ENCODE results near the gene USP37.

Gene USP37, protein sequence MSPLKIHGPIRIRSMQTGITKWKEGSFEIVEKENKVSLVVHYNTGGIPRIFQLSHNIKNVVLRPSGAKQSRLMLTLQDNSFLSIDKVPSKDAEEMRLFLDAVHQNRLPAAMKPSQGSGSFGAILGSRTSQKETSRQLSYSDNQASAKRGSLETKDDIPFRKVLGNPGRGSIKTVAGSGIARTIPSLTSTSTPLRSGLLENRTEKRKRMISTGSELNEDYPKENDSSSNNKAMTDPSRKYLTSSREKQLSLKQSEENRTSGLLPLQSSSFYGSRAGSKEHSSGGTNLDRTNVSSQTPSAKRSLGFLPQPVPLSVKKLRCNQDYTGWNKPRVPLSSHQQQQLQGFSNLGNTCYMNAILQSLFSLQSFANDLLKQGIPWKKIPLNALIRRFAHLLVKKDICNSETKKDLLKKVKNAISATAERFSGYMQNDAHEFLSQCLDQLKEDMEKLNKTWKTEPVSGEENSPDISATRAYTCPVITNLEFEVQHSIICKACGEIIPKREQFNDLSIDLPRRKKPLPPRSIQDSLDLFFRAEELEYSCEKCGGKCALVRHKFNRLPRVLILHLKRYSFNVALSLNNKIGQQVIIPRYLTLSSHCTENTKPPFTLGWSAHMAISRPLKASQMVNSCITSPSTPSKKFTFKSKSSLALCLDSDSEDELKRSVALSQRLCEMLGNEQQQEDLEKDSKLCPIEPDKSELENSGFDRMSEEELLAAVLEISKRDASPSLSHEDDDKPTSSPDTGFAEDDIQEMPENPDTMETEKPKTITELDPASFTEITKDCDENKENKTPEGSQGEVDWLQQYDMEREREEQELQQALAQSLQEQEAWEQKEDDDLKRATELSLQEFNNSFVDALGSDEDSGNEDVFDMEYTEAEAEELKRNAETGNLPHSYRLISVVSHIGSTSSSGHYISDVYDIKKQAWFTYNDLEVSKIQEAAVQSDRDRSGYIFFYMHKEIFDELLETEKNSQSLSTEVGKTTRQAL

DNA sequence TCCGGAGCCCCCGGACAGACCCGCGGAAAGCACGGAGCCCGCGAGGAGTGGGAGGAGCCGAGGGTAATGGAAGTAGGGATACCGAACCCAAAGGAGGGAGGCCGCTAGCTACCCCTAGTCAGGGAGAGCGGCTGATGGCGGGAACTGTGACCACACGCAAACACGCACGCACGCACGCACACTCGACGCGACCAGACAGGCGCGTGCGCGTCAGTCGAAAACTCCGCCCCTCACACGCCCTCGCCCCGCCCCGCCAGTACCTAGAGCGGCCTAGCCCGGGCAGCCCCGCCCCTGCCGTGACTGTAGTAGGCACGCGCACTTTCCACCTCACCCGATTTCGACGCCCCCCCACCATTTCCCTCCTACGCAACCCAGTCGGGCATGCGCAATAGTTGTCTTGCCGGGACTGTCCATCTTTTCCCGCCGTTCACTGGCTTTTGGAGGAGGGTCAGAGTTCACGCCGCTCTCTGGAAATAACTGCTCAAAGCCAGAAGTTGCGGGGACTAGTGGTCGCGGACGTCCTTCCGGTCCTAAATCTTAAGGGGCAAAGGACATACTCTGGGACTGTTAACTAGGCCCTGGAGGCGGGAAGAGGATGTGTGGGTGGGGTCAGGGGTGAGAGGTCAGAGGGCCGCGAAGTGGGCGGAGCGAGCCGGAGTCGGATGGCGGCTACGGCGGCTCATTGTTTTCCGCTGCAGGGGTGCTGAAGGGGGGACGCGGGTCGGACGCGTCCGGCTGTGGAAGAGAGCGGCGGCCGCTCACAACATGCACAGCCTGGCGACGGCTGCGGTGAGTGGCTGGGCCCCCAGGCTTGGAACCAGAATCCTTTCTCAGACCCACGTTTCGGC lies at the start of gene USP37, which contains the start of gene CNOT9:
USP37 (minus strand) TSS at position 162 of the 848 bp plus-strand sequence. CDS start 9,698 bp downstream, outside the sequence.
CNOT9 (plus strand) TSS at position 650 of the 848 bp plus-strand sequence; CDS start at position 766, 116 bp downstream.
- peak; percentile 100 for DNase-seq

DNA sequence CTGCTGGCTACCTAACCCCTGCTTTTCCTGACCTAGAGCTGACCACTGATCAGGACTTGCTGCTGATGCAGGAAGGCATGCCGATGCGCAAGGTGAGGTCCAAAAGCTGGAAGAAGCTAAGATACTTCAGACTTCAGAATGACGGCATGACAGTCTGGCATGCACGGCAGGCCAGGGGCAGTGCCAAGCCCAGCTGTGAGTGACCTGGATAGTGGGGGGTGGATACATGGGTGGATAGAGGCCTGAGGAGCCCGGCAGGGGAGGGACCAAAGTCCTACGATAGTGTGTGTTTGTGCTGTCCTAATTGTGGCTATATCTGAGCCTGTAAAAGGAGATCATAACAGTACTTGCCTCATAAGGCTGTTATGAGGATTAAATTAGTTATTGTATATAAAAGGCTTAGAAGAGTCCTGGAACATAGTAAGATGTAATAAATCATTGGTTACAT lies 47.7 kb upstream of the USP37 start:
- DNase-seq = no peak

DNA sequence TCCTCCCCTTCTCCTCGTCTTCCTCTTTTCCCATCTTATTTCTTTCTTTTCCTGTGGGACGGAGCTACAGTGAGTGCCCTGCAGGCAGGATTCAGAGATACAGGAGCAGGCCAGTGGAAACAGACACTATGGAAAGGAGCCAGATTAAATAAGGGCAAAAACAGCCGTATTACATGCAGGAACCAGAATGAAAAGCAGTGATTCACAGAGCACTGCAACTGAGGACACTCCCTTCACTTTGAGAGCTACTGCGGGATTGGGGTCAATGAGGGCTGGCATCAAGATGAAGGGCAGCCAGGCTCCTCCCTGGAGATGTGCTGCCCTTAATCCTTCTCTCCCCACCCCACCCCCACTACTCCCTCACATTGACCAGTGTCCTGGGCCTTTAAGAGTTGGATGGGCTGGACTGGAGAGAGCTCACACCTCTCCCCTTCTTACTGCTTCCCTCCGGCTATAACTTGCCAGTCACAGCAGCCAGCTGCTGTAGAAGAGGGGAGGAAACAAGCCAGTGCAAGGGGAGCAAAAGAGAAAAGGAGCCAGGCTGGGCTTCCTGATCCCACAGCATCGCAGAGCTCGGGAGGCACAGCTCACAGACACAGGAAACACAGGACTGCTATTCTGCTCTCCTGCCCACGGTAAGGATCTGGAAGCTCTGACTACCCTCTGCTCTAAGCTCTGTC lies 39.4 kb upstream of the USP37 start, which contains the start of gene PLCD4:
PLCD4 (plus strand) TSS at position 464 of the 680 bp plus-strand sequence. CDS start 7,841 bp downstream, outside the sequence.
- no peak for DNase-seq

DNA sequence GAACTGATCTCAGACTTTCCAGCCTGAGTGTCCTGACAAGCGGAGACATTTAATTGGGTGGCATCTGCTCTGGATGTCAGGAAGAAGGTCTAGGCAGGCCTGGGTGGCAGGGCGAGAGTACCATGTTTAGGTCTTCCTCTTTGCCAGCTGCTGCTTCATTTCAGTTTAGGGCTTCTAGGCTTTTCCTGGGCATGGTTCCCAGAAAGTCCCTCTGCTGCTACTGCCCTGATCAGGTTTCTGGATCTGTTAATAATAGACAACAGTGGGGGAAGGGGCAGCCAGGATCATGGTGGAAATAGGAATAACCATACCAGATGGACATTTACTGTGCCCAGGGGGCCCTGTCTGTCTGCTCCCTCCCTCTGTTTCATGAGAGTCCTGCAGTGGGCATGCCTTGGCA lies 37.3 kb upstream of the USP37 start:
- no peak for DNase-seq

DNA sequence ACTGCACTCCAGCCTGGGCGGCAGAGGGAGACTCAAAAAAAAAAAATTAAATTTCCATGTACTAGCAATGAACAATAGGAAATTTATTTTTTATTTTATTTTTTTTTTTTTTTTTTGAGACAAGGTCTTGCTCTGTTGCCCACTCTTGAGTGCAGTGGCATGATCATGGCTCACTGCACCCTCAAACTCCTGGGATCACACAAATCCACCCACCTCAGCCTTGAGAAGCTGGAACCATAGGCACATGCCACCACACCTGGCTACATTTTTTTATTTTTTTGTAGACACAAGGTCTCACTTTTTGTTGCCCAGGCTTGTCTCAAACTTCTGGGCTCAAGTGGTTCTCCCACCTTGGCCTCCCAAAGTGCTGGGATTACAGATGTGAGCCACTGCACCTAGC lies 17.4 kb upstream of the USP37 start:
- no peak for DNase-seq

DNA sequence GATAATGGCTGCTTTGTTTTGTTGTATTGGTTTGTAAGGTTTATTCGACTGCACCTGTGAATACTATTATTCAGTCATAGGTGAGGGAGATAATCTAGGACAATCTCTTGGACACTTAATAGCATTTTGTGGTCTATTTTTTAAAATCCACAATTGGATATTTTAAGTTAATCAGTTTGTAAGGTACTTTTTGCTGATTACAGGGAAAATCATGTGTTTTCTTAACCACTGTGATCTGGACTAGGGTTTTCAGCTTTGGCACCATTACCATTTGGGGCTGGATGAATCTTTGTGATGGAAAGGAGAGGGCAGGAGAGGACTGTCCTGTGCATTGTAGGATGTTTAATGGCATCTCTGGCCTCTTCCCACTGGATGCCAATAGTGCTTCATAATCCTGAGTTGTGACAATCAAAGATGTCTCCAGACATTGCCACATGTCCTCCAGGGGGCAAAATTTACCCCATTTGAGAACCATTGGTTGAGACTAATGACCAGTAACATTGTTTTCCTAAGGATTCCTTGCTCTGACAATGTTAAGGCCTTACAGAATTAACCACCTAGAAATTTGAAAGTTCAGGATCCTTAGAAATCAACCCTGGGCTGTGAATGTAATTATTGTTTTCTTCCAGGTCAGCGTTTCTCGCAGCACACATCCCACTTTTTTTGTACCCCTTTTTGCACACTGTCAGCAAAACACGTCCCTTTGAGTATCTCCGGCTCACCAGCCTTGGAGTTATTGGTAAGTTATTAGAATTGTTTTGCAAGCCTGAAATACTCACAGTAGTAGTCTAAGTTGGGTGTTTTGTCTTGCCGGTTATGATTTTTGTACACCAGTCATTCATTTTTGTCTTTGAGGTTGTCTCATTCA lies 16.1 kb upstream of the USP37 start:
- no peak for DNase-seq

DNA sequence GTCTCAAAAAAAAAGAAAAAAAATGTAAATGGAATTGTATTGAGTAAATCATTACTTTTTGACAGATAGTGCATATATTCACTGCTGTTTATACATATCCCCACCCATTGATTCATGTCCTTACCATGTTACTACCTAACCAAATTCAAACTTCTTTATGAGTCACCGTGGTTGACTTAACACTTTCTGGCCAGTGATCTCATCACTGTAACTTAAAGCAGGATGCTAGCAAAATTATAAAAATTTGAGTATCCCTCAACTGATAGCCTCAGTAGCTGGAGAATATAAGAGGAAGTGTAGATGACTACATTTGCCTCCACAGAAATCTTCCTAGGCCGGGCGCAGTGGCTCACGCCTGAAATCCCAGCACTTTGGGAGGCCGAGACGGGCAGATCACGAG lies 13.9 kb upstream of the USP37 start:
- no peak for DNase-seq

DNA sequence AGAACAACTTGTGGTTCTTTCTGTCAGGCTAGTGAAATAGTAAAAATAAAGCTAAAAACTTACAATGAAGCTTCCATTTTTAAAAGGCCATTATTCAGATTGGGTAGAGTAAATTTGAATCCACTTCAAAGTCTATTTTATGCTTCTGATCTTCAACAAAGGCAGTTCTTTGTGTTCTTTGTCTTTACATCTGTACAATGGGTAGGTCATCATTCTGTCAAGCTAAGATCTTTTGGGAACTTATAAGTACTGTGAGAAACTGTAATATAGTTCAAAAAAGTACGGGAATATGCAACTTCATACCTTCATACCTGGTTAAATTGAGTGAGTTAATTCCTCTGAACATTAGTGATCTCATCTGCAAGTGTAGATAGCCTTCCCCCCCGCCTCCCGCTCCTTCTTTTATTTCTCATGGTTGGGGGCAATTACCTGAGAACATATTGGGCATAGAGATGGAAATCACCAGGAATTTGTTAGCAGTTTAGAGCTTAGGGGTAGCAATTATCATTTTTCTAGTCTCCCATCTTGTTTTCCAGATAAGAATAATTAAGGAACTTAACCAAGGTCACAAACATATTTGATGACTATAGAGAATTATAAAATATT lies 10.2 kb upstream of the USP37 start:
- DNase-seq = no peak

DNA sequence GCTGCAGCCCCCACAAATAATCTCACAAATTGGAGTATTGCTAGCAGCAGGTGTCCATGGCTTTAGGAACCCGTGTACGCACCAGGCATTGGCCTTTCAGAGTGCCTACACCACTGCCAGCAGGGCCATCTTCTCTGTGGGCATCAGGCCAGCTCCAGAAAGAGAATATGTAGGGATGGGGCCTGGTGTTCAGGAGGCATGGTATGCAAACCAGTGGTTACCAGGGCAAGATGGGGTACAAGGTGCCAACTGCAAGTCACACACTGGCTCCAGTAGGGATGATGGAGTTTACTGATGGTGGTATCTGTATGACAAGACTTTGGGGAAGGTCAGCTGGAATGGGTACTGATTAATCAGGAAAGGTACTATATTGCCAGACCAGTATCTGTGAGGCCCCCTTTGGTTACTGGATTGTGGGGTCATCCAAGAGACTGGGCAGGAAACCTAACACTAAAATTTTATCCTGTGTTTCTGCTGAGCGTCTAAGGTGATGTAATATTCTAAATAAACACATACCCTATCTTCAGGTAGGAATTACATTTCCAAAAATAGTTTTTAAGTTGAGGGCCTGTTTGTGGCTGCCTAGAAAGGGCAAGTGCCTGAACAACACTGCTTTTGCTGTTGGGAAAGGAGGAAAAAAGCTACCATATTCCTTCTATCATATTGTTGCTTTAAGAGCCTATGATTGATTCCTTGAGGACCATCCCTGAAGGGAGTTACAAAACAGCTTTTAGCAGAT lies 9.5 kb upstream of the USP37 start:
- DNase-seq = no peak

DNA sequence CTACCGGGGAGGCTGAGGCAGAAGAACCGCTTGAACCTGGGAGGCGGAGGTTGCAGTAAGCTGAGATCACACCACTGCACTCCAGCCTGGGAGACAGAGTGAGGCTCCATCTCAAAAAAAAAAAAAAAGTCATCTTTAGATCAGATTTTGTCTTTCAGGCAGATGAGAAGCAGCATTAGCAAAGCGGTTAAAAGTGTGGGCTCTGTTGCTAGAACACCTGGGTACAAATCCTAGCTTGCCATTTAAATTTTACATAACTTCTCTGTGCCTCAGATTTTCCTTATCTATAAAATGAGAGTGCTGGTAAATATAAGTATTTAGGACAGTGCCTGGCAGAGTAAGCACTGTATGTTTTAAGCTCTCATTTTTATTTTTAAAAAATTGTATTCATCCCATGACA lies 8.7 kb upstream of the USP37 start:
- DNase-seq = no peak

DNA sequence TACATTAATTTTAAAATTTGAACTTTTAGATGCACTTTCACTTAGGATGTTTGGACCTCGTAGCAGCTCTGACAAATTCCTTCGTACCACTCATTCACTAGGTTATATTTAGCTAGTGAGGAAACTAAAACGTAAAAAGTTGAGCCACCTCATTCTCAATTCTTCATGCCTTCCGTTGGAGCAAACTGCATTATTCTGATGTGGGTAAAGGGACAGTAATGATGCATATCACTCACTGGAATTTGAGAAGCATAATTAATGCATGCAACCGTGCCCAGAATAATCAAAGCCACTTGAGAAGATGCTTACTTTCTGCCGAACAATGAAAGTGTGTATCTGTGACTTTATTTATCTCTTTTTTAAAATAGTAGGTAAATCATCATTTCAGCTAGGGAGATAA lies 2.7 kb upstream of the USP37 start:
- no peak for DNase-seq

DNA sequence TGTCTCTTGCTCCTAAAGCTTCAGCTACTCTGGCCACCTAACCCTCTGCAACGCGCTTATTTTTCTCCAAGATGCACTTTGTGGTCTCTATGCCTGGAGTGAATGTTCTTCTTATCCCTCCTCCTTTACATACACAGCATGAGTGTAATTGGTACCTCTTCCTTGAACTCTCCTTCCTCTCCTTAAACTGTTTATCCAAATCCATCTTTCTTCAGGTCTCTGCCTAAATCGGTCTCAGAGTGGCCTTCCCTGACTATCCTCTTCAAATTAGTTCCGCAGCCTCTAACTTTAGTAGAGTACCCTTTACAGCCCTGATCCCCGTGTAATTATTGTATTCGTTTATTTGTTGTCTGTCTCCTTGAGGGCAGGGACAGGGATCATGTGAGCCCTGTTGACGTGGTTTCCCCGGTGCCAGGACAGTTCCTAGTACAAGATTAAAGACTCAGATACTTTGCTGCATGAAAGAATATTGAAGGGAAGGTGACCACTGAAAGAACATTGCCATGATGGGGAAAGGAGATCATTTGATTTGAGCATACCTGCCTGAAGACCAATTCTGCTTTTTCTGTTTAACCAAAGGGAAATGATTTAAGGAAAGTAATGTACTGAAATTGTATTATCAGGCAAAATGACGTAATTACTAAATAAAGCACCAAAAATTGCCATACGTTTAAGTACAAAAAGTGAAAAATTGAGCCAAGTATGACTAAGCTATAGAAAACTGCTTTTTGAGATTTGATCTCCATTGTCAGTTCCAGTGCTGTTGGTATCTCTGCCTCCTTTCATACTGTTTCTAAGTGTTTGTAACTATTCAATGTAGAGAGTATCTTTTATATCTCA lies 1.7 kb upstream of the USP37 start:
- no peak for DNase-seq

DNA sequence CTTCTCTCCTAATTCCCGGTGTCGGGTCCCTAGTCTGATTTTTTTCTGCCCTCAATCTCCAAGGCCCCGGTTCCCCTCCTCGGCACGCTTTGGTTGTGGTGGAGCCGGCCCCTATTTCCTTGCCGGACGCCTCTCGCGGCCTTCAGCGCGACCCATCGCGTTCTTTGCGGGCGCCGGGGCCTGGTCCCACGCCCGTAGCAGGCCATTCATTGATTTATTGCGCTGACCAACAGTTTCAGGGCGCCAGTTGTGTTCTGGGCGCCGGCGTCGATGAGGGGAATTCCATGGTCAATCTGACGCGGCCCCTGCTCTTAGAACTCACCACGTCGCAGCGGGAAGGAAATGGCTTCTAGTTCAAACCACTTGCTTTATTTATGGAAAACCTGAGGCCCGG lies 884 bp upstream of the USP37 start:
- peak; percentile 47 to 51 for DNase-seq

DNA sequence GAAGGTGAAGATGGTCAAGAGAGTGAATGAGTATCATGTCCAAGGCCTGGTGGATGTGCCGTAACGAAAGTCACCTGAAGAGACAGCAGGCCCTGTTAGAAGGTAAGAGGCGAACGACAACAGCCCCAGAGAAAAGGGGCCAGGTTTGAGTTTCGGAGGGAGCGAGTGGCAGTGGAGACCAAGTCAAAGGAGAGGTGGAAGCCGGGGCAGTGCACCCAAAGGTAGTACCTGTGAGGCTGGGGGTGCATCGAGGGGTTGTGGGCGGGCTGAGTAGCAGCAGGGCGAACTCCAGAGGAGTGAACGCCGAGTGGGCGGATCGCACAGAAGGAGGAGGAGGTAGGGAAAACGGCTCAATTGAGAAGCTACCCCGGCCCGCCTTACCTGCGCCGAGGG lies 358 bp downstream of the USP37 start:
- DNase-seq = no peak

DNA sequence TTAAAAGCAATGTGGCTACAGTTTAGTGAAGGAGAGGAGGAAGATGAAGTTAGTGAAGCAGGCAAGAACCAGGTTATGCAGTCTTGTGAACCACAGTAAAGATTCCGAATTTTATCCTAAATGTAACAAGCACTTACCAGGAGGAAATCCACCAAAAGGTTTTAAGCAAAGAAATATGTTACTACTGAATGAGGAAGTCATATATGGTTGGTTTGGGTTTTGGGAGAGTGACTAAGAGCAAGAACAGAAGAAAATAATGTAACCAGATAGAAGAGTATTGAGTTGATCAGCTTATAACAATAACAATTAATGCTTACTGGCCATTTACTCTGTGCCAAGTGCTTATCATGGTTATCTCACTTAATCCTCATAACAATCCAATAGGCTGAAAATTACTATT lies 1.9 kb downstream of the USP37 start:
- DNase-seq = no peak

DNA sequence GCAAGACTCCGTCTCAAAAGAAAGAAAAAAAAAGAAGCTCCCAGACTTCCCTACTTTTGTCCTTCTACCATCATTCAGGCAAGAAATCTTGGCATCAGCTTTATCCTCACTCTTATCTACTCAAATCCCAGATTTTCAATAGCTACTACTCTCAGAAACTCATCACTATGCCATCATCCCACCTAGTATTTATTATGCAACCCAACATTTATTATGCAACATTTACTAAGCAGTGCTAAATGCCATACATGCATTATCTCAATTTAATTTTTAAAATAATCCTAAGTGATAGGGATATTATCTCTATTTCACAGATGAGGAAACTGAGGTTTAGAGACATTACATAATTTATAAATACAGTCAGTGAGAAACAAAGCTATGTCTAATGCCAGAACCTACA lies 4.1 kb downstream of the USP37 start:
- no peak for DNase-seq

DNA sequence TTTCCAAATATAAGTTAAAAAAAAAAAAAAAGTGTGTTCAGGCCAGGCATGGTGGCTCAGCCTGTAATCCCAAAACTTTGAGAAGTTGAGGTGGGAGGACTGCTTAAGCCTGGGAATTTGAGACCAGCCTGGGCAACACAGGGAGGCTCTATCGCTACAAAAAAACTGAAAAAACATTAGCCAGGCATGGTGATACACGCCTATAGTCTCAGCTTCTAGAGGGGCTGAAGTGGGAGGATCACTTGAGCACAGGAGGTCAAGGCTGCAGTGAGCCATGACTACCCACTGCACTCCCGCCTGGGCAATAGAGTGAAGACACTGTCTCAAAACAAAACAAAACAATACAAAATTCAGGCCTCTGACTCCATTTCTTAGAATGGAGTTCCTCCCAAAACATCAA lies 9.2 kb downstream of the USP37 start:
- no peak for DNase-seq

DNA sequence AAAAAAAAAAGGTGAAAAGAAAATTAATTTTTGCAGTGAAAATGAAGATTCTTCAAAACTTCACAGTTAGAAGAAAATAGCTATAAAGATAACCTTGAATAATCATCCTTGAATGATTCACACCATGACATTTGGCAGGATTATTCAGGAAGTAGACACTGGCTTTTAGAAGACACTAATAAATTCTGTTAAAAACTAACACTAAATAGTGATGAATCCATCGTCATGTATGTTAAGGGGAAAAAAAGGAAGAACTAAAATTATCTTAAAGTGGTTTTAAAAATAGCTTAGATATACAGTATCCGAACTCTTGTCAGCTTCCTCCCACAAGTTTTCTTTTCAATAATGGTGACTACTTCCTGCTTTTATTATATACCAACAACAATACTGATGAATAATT lies 10.2 kb downstream of the USP37 start:
- DNase-seq = no peak

DNA sequence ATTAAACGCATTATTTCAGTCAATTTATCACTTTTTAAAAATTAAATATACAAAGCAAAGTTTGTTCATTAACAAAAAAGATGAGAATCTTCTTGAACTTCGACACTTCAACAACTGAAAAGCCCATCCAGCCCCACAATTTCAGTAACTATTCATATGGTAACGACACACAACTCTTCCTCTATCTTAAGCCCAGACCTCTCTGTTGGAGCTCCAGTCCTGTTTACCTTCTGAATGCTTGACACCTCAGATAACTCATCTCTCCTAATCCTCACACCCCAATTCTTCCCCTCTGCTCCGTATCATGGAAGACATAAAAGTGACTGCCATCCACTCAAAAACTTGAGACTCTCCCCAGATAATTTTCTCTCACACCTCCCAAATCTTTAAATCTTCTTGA lies 12.6 kb downstream of the USP37 start:
- no peak for DNase-seq

Measured in stimulated activated CD4-positive, alpha-beta T cell treated with anti-CD3 and anti-CD28 coated beads, Interleukin-2, amount 100 ng/mL, for 48 hours (primary cell).